GM19238 (cell line): ENCODE results near the gene TMSB10.
"Not testable (repeated sequence)": the region's sequence is repeated elsewhere in the genome, so short reads cannot be mapped to it uniquely, and the experiment has no call there.

Source experiments
- DNase-seq: peaks from one replicate; pipeline ENCODE4 v3.0.0; 2011; ENCODE audit warnings: low spot score; ENCODE audit not compliant: insufficient read length

The TMSB10 gene

DNA sequence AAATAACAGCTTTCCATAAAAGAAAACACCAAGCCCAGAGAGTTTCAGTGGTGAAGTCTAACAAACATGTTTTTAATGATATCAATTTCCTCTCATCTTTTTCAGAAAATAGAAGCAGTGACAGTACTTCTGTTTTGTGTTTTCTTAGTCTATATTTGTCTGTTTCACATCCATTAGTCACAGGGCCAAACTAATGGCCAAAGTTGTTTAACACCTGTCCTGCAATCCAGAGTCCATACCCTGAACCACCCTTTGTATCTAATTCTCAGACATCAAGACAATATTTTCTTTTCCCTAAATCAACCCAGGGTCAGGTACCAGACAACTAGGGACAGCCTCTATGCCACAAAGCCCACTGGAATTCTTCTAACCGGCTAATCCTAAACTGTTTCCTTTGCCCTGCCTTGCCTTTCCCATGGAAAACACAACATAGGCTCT lies 25.9 kb downstream of the TMSB10 start:
- DNase-seq = no peak

DNA sequence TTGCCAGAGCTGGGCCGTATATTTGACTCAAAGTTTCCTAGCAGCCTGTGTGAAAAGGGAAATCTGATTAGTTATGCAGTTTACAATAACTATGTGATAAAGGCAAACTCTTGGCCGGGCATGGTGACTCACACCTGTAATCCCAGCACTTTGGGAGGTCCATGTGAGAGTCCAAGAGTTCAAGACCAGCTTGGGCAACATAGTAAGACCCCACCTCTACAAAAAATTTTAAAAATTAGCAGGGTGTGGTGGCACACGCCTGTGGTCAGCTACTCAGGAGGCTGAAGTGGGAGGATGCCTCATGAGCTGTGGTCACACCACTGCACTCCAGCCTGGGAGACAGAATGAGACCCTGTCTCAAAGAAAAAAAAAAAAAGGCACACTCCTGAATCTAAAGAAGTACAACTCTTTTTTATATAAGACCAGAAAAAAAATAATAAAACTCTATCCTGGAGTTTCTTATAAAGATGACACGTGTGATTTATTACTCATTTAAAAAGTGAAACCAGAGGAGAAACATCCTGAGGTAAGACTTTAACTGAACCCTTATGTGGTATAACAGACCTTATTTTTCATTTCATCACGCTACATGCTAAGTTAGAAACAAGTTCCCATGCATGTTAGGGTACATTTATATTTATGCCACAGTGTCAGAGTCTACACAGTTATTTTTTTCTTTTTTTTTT lies 32.9 kb downstream of the TMSB10 start:
- DNase-seq = no peak

DNA sequence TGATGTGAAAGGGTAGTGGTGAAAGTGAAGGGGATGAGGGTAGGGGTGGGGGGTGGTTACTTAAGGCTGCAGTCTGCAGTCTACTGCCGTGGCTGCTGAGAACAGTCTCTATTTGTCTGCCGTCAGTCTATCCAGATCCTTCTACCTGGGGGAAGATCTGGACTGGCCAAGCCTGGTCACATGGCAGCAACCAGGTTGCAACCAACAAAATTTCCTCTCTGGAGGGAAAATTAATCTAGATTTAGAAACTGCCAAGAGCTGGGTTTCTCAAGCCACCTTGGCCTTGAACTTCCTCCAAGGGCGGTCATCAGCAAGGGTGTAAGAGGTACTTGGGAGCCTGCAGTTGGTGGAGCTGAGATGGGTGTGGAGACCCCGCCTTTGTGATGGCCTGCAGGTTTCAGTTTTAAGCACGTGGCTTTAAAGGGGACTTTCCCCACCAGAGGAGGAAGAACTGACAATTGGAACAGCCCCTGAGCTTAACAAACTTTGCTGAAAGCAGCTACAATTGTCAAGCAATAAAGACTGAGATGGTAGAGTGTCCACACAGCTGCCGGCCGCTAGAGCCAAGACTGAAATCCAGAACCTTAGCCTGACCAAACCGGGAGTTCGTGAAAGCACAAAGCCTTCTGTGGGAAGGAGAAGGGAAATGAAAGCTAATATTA lies 34.1 kb downstream of the TMSB10 start:
- peak; percentile 45 for DNase-seq

DNA sequence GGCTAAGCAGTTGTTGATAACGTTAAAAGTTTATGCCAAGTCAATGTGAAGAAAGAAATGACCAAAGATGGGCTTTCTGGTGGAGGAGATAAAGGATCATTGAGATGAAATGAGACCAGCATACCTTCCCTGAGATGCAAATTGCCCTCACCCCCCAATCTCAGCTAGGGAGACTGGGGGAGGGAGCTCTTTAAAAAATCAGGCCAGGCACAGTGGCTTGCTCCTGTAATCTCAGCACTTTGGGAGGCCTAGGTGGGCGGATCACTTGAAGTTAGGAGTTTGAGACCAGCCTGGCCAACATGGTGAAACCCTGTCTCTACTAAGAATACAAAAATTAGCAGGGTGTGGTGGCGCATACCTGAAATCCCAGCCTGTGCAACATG lies 34.6 kb downstream of the TMSB10 start:
- DNase-seq = no peak

DNA sequence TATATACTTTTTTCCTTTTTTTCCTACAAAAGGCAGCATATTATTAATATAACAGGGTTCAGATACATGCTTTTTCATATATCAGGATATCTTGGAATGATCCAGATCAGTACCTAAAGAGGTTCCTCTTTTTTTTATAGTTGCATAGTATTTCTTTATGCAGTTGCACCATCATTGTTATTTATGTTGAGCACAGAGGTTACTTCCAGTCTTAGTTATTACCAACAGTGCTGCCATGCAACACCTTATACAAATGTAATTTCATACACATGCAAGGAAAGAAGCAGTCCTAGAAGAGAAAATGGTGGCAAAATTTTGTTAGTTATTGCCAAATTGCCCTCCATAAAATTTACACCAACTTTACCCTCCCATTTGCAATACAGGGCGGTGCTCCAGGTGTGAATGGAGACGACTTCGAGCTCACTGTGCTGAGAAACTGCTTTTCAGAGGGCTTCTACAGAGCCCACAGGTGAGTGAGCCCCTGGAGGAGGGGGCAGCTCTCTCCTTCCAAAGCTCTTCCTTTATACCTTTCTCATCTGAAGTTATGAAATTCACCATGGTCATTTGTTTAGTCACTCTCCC lies 35.5 kb downstream of the TMSB10 start:
- no peak for DNase-seq

DNA sequence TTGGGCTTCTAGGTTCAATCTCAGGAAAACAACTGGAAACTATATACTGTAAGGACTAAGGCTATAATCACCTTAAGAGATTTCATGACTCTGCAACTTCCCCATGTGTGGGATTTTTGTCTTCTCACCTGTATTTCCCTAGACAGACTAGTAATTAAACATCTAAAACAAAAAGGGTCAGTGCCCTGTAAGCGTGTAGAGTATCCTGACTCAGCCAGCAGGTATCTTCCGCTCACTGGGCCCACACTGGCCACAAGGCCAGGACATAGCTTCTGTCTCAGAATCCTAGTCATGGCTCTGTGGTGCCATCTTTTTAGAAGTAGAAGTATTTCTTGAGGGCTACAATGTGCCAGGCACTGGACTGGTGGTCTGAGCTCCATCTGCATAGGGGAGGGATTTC lies 36.7 kb downstream of the TMSB10 start:
- no peak for DNase-seq

DNA sequence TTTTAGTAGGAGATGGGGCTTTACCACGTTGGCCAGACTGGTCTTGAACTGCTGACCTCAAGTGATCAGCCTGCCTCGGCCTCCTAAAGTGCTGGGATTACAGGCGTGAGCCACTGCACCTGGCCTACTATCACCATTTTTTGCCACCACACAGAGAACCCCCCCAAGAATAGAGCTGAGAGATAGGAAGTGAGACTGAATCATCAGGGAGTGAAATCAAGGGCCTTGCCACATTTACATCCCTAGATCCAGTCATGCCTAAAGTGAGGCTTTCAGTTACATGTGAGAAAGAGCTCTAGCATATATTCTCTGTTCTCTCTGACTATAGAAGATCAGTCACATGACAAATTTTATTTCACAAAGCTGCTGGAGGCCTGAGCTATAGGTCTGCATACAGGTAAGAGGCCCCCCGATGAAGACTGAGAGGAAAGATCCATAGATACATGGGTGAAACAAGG lies 37.5 kb downstream of the TMSB10 start:
- peak; percentile 32 for DNase-seq

DNA sequence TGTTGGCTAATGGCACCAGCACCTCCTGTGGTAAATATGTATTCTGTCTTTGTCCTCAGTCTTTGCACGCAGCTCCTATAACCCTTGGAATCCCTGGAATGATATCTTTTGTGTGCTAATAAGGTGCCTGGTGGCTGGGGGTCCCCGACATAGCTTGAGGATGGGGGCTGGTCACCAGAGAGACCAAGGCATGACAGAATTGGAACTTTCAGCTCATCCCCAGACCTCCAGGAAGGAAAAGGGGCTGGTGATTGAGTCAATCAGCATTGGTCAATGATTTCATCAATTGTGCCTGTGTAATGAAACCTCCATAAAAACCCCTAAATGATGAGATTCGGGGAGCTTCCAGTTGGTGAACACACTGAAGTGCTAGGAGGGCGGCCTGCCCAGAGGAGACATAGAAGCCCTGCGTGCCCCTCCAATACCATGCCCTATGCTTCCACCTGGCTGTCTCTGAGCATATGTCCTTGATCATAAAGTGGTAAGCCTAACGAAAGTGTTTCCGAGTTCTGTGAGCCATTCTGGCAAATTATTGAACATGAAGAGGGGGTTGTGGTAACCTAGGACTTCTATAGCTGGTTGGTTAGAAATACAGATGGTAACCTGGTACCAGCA lies 38.9 kb downstream of the TMSB10 start:
- DNase-seq = no peak

DNA sequence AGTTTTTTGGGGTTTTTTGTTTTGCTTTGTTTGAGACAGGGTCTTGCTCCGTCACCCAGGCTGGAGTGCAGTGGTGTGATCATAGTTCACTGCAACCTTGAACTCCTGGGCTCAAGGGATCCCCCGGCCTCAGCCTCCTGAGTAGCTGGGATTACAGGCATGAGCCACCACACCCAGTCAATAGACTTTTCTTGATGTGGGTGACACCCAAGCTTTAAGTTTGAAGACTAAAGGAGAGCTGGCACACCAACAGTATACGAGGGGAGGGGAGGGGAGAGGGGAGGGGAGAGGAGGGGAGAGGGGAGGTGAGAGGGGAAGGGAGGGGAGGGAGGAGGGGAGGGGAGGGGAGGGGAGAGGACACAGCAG lies 40.4 kb downstream of the TMSB10 start:
- DNase-seq = not testable (repeated sequence)

DNA sequence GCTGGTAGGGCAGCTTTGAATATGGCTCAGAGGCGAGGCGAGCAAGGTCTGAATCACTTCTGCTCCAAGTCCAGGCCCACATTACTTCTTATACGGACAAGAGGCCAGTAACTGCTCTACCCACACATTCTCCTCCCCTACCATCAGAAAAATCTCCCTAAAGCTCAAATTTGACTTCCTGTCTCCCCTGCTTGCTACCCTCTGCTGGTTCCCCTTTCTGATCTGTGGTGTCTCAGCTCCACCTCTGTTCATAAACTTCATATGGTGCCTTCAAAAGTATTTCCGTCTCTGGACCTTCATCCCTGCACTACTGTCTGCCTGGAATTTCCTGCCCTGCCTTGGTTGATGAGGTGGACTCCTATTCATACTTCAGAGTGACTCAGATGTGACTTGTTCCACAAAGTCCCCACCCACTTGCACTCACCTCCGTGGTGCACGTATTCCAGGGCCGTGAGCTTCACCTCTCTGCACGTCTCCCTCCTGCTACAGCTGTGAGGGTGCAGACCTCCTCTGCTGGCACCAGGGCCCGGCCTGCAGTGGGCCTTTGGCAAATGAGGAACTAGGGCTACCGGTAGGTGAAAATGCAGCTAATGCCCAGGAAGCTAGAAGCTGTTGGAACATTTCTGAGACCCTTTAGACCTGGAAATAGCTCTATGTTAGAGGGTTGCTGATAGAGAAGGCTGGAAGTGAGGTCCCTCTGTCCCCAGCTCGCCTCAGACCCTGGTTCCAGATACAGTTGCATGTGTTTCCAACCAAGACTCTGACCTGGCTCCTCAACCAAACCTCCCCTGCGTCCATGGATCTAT lies 41.0 kb downstream of the TMSB10 start:
- no peak for DNase-seq

DNA sequence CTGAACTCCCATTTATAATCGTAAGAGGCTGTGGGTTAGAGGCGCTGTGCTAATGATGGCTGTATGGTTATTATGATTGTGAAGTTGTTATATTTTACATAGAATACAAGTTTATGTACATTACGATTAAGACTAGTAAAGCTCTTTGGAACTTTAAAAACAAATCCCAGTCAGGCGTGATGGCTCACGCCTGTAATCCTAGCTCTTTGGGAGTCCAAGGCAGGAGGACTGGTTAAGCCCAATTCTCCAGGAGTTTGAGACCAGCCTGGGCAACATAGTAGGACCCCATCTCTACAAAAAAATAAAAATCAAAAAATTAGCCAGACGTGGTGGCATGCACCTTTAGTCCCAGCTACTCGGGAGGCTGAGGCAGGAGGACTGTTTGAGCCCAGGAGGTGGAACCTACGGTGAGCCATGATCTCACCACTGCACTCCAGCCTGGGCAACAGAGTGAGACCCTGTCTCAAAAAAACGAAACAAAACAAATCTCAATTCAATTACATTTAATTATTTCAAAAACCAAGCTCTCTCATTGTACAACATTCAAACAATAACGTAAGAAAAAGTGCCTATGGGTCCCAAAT lies 41.6 kb downstream of the TMSB10 start:
- DNase-seq = no peak

DNA sequence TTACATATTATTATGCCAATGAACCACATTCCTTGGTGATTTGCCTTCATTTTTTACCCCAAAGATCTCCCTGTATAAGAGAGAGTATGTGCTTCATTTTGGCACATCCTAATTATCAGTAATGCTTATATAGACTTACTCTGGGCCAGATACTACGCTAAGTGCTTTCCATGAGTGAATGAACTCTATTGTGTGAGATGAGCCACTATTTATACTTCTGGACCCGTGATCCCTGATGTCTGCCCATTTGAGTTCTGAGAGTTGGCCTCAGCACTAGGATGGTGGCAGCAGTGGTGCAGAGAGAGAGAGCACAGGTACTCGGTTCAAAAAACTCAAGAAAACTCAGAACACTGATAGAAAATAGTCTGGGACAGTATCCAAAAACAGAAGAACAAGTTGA lies 48.1 kb downstream of the TMSB10 start:
- no peak for DNase-seq

DNA sequence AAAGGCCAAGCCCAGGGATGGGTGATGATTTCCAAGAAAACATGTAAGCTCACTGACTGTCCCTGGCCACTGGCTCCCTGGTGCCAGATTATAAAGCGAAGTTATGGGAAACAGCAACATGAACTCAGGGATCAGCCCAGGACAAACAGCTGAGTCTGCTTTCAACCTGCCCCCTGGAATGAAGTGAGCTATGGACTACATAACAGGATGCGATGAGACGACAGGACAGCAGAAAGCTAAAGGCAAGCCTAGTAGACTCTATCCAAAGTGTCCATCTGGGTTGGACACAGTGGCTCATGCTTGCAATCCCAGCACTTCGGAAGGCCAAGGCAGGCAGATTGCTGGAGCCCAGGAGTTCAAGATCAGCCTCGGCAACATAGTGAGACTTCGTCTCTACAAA lies 48.9 kb downstream of the TMSB10 start:
- no peak for DNase-seq
